ENCODE measurements around the gene POFUT2.

DNA sequence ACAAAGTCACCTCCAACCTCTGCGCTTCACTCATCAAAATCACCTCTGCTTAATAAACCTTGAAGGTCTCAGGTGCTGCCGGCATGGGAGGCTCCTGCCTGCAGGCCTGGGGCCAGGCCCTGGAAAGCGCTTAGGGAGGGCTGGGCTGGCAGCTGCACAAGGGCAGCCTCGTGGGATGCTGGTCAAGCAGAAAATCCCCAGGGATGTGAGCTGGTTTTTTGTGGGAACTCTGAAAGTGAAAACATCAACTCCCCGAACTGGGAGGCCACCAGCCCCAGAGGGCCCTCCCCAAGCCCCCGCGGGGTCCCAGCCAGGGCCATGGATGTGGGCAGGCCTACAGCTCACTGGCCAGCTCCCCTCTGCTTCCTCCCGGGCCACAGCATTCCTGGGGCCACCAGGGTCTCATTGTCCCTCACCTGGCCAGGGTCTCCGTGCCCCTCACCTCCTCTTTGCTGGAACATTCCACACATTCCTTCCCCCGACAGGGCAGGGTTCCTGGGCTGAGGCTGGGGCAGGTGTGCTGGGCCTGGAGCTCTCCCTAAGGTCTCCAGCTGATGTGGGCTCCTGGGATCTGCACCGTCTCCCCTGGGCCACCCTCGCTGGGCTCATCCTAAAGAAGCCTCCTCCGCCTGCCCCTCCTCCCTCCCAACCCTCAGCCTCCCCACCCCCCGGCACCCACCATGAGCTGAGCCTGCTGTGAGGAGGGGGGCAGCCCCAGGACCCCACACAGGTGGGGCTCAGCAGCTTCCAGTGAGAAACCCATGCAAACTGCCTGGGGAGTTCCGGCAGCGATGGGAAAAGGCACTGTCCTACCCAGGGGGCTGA lies 36.0 kb upstream of the POFUT2 start:
- no peak for TF ChIP-seq YY1 (IDR thresholded peaks at IDR 0.05; ENCODE audit: insufficient read depth, insufficient read length)
- TF ChIP-seq ZNF274 (IDR thresholded peaks at IDR 0.05; ENCODE audit: low read depth, low read length), result no peak
